Stimulated activated CD8-positive, alpha-beta memory T cell treated with anti-CD3 and anti-CD28 coated beads, Interleukin-2, amount 100 ng/mL, for 48 hours (primary cell): Measurements from ENCODE around the gene WASHC4.

Experiments used
- DNase-seq, 2 donors: peaks; one replicate each; pipeline ENCODE4 v3.0.0-alpha.2; 2020; ENCODE audit warnings: low read depth in 2 of 2

WASHC4 gene

GRCh38 chr12:105107494-105108371 lies at the start of gene WASHC4:
Gene WASHC4 (plus strand): TSS chr12:105107731. CDS start chr12:105107801, 70 bp downstream.
- DNase-seq, result peak; percentile 91 to 94

- DNase-seq, result no peak
Measured at GRCh38 chr12:105060715-105061378, 46.7 kb upstream of the WASHC4 start.

- DNase-seq, result no peak
Measured at GRCh38 chr12:105064564-105065178, 42.9 kb upstream of the WASHC4 start.

- no peak for DNase-seq
Measured at GRCh38 chr12:105067511-105068031, 40.0 kb upstream of the WASHC4 start.

GRCh38 chr12:105069936-105070702 lies 37.4 kb upstream of the WASHC4 start:
- no peak for DNase-seq

GRCh38 chr12:105071981-105072380 lies 35.5 kb upstream of the WASHC4 start:
- no peak for DNase-seq

DNA sequence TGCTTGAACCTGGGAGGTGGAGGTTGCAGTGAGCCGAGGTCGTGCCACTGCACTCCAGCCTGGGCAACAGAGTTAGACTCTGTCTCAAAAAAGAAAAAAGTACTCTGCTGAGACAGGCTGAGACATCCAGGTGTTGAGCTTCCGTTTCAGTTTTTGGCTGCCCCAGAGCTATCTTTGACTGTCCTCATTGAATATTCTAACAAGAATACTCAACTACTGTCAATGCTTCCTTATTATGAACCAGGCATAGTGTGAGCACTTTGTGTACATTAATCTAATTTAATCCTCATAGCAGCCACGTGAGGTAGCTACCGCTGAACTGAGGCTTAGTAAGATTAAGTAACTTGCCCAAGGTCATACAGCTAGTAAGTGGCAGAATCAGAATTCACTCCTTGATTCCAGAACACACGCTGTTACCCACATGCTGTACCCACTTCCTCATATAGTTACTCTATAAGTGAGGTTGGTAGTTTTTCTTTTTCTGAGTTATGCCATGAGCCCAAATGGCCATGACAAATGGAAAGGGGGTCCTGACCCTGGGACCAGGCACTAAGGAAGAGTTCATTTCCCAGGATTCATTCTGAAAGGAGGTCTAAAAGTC lies 34.5 kb upstream of the WASHC4 start:
- no peak for DNase-seq

- DNase-seq, result no peak
Measured at GRCh38 chr12:105076098-105076497, 31.4 kb upstream of the WASHC4 start.

DNA sequence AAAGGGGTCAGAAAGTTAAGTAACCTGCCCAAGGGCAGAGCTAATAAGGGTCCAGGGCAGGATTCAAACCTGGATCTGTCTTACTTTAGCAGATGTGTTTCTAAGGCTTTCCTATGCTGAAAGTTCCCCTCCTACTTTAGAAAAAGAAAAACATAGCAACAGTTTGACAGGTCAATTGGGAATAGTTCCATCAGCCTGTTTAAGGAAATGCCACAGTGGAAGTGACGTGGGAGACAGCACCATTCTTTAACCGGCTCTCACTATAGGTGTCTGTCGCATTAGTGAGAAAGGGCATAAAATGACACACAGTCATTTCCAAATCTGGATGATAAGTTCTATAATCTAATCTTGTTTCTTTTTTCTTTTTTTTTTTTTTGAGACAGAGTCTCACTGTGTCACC lies 30.6 kb upstream of the WASHC4 start:
- no peak for DNase-seq

- no peak for DNase-seq
Measured at GRCh38 chr12:105077435-105077834, 30.1 kb upstream of the WASHC4 start.

GRCh38 chr12:105078712-105079570 lies 28.6 kb upstream of the WASHC4 start:
- no peak for DNase-seq

- no peak for DNase-seq
Measured at GRCh38 chr12:105083031-105083430, 24.5 kb upstream of the WASHC4 start.

DNA sequence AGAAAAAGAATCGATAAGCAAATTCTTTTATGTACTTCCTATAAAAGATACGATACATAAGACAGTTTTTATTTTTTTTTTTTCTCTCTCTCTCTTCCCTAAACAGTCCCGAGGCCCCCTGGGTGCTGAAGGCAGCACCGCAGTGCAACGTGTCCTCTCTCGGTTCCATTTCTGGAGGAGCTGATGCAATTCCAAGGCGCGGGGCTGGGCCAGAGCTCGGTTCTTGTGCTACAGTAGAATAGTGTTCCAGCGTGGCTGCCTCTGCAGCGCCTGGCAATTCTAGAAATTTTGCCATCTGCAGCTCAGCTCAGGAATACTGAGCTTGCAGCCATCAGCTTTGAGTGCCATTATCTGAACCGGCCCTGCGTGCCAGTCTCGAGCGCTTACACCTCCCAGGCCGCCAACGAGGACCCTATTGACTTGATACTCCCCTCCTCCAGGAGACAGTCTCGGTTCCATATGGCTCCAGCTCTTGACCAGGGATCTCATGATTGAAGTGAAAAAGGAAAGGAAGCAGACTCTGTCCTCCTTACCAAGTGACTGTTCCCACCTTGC lies 23.9 kb upstream of the WASHC4 start:
- no peak for DNase-seq

DNA sequence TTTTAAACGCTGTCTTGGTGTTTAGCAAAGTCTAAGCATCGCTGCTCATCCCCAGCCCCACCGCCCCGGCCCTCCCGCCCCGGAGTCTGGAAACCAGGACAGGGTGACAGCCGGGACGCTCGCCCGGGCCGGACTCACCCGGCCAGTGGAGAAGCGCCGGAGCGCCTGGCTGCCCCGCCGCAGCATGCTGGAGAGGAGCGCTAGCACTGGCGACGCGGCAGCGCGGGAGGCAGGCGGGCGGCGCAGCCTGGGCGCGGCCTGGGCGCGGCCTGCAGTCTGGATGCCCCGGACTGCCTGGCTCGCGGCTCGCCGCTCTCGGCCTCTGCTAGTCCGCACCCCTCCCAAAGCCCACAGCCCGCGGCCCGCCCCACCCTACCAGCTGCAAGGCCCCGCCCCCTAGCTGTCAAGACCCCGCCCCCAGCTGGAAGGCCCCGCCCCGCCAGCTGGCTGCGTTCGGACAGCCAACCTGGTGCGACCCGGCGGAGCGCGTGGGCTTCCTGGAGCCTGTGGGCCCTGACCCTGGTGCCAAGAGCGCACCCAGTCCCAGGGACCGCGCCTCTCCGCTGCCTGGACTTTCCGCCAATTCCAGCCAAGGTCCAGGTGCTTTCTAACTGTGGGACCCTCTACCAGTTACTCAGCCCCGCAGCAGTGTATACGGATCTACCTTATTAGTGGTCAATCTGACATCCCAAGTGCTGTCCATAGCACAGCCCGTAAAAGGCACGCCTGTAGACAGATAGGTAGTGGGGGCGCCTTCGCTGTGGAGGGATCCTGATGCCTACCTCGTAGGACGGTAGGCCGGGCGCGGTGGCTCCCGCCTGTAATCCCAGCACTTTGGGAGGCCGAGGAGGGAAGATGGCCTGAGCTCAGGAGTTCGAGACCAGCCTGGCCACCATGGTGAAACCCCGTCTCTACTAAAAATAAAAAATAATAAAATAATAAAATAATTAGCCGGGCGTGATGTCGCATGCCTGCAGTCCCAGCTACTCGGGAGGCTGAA lies 23.0 kb upstream of the WASHC4 start, which contains the start of gene ALDH1L2:
Gene ALDH1L2 (minus strand): TSS at position 208 of the 1,000 bp plus-strand sequence. CDS start 22 bp downstream, at position 186.
- DNase-seq, result peak; percentile 52 to 60

- DNase-seq, result no peak
Measured at GRCh38 chr12:105085501-105085900, 22.0 kb upstream of the WASHC4 start.

DNA sequence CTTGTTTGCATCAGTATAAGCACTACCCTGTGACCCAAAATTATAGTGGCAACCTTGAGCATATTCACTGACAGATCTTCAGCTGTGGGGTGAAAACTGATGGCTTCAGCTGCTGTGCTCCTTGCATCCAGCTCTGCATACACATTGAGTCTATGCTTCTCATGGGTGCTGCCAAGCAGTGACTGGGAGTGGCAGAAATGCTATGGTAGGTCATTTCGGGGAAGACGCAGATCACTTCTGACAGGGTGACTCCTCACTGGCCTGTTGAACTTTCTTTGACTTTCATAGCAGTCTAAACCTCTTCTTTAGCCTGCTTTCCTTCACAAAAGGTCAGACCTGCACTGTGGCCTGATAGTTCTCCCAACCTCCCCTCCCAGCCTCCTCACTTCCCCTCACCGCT lies 17.7 kb upstream of the WASHC4 start:
- DNase-seq, result no peak

DNA sequence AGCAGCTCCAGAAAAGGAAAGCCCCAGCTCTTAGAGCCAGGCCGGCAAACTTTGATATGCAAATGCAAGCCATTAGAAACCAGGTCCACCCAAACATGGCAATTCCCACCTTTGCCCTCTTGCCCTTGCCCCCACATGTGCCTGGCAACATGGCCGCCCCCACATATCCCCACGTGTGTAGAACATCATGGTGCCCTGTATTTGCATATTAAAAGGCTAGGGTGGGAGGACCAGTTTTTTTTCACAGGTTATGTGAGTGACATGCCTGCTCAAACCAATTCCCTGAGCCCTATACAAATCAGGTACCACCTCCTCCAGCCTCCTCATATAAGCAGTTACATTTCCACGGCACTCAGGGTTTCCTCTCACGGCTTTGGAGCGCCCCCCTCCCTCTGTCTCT lies 17.2 kb upstream of the WASHC4 start:
- DNase-seq, result no peak

GRCh38 chr12:105091476-105092206 lies 15.9 kb upstream of the WASHC4 start:
- no peak for DNase-seq
